NCI-H128 (cell line): ENCODE results near the gene LEFTY2.
"Not testable (repeated sequence)": the region's sequence is repeated elsewhere in the genome, so short reads cannot be mapped to it uniquely, and the experiment has no call there.

ENCODE experiments used
- DNase-seq: peaks from one replicate; lab custom pipeline; 2025; ENCODE audit not compliant: unreplicated experiment; lab: John Stamatoyannopoulos, UW

Gene LEFTY2, protein sequence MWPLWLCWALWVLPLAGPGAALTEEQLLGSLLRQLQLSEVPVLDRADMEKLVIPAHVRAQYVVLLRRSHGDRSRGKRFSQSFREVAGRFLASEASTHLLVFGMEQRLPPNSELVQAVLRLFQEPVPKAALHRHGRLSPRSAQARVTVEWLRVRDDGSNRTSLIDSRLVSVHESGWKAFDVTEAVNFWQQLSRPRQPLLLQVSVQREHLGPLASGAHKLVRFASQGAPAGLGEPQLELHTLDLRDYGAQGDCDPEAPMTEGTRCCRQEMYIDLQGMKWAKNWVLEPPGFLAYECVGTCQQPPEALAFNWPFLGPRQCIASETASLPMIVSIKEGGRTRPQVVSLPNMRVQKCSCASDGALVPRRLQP

GRCh38 chr1:225941187-225941941 lies at the start of gene LEFTY2:
LEFTY2 (minus strand) TSS chr1:225941220; CDS start chr1:225941140, 80 bp downstream.
- no peak for DNase-seq

- DNase-seq = no peak
These were observed 46.7 kb upstream of the LEFTY2 start for GRCh38 chr1:225987491-225988316.

DNA sequence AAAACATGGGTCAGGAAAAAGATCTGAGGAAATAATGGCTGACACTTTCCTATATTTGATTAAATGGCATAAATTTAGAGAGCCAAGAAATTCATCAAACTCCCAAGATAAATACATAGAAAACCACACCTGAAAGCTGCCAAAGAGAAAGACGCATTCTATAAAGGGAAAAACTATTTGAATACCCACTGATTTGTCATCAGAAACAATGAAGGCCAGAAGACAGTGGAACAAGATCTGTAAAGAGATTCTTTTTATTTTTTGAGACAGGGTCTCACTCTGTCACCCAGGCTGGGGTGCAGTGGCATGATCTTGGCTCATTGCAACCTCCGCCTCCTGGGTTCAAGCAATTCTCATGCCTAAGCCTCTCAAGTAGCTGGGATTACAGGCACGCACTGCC lies 40.7 kb upstream of the LEFTY2 start:
- DNase-seq = no peak

GRCh38 chr1:225980005-225980836 lies 39.2 kb upstream of the LEFTY2 start:
- no peak for DNase-seq

- DNase-seq = no peak
These were observed 38.4 kb upstream of the LEFTY2 start for GRCh38 chr1:225979421-225979820.

DNA sequence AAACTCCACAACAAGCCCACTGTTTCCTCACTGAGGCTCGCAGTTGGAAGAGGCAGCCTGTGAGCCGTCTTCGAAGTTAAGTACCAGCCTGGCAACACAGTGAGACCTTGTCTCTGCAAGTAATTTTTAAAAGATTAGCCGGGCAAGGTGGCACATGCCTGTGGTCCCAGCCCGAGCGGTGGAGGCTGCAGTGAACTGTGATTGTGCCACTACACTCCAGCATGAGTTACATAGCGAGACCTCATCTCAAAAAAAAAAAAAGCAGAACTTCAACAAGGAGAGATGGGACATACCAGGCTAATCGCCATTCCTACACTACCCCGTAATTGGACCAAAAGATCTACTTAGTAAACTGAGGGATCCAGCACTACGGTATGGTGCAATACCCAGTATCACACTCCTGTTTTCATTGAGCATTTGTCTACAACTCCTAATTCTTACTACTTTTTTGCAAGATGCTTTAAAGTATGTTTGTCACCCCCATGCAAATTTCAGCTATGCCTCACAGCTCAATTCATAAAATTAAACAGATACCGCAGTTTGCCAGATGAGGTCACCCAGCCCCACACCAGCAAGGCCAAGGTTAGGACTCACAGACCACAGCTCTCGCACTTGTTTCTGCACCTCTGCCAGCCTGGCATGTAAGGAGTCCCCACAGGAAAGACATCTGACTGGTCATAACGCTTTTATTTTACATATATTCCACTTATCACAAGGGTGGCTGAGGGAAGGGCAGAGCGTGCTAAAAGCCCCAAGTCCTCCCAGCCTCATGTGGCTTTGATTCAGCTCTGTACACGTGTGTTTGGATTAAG lies 37.1 kb upstream of the LEFTY2 start:
- no peak for DNase-seq

DNA sequence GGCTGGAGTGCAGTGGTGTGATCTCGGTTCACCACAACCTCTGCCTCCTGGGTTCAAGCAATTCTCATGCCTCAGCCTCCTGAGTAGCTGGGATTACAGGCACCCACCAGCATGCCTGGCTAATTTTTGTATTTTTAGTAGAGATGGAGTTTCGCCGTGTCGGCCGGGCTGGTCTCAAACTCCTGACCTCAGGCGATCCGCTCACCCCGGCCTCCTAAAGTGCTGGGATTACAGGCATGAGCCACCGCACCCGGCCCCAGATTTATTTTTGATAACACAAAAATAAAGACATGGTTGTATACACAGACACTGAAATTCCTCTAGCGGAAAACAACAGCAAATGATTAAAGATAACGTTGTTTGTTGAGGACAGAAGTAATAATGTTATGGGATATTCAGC lies 34.1 kb upstream of the LEFTY2 start:
- DNase-seq = not testable (repeated sequence)

DNA sequence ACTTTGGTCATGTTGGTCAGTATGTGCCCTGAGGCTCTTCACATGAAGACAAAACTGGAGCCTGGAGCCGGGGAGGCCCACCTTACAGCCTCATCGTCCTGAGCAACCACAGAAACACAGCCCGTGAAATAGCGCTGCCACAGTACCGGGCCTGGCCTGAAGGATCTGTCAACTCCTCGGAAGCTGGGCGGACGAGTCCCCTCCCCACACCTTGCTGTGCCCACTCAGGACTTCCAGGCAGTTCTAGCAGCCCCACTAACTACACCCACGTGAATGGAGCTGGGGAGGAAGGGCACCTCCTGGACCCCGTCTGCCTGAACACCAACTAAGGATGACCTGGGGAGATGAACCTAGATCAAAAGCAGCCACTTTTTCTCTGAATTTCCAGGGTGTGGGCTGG lies 33.4 kb upstream of the LEFTY2 start:
- no peak for DNase-seq

GRCh38 chr1:225973158-225973557 lies 32.1 kb upstream of the LEFTY2 start:
- DNase-seq = no peak

- no peak for DNase-seq
These were observed 31.5 kb upstream of the LEFTY2 start for GRCh38 chr1:225972344-225973152.

DNA sequence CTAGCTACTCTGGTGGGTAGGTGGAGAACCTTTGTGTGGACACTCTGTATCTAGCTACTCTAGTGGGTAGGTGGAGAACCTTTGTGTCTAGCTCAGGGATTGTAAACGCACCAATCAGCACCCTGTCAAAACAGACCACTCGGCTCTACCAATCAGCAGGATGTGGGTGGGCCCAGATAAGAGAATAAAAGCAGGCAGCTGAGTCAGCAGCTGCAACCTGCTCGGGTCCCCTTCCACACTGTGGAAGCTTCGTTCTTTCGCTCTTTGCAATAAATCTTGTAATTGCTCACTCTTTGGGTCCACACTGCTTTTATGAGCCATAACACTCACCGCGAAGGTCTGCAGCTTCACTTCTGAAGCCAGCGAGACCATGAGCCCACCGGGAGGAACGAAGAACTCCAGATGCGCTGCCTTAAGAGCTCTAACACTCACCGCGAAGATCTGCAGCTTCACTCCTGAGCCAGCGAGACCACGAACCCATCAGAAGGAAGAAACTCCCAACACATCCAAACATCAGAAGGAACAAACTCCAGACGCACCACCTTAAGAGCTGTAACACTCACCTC lies 29.7 kb upstream of the LEFTY2 start:
- not testable (repeated sequence) for DNase-seq

GRCh38 chr1:225969751-225970150 lies 28.7 kb upstream of the LEFTY2 start:
- DNase-seq = not testable (repeated sequence)

DNA sequence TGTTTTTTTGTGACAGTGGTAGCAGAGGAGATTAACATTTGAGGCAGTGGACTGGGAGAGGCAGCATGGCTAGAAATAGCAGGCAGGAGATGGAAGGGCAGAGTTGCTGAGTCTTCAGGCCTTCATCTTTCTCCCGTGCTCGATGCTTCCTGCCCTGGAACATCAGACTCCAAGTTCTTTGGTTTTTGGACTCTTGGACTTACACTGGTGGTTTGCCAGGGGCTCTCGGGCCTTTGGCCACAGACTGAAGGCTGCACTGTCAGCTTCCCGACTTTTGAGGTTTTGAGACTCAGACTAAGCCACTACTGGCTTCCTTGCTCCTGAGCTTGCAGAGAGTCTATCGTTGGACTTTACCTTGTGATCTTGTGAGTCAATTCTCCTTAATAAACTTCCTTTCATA lies 24.2 kb upstream of the LEFTY2 start:
- no peak for DNase-seq

GRCh38 chr1:225963735-225964530 lies 22.9 kb upstream of the LEFTY2 start:
- no peak for DNase-seq

- DNase-seq = no peak
These were observed 21.5 kb upstream of the LEFTY2 start for GRCh38 chr1:225962440-225962975.

DNA sequence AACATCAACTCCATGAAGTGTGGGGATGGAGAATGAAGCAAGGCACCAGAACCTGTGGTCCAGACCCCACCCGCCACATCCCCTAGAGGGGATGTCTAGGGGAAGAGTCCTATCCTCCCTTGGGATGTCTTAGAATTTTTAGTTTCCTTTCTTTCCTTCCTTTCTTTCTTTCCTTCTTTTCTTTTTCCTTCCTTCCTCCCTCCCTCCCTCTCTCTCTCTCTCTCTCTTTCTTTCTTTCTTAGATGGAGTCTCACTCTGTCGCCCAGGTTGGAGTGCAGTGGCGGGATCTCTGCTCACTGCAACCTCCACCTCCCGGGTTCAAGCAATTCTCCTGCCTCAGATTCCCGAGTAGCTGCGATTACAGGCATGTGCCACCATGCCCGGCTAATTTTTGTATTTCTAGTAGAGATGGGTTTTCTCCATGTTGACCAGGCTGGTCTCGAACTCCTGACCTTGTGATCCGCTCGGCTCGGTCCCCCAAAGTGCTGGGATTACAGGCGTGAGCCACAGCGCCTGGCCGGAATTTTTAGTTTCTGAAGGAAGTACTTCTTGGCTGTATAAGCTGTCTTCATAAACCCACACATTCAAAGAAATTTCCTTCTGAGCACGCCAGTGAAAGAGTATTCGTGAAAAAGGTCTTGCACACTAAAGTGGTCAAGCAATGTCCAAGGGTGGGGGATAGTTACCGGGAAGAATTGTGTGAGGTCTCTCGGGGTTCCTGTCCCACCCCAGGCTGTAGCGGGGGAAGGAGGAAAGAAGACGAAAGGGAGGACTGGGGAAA lies 20.8 kb upstream of the LEFTY2 start:
- DNase-seq = no peak

- DNase-seq = no peak
These were observed 17.0 kb upstream of the LEFTY2 start for GRCh38 chr1:225958041-225958440.
